HepG2 (cell line): ENCODE measurements around the gene IQCN. TPM values are rescaled to one million over a fixed set of nuclear protein-coding genes. Genes with fewer than 3 reads are reported as not detected.

ENCODE experiments used
- ZFX ChIP-seq: sonication (generic); formaldehyde crosslinking; IDR thresholded peaks from 2 replicates; pipeline ENCODE4 v1.4.0; 2020; ENCODE audit warnings: mild to moderate bottlenecking, low read depth, missing genetic modification reagents, moderate library complexity
- ZNF264 ChIP-seq: sonication (generic); formaldehyde crosslinking; IDR thresholded peaks from 2 replicates; pipeline ENCODE4 v1.4.0; 2020; ENCODE audit warnings: missing genetic modification reagents
- ZNF292 ChIP-seq: sonication (generic); formaldehyde crosslinking; IDR thresholded peaks from 2 replicates; pipeline ENCODE4 v1.8.1; 2022; ENCODE audit warnings: mild to moderate bottlenecking, low read depth, missing genetic modification reagents, borderline replicate concordance
- ZNF468 ChIP-seq: sonication (generic); formaldehyde crosslinking; IDR thresholded peaks from 2 replicates; pipeline ENCODE4 v1.8.0; 2022; ENCODE audit warnings: mild to moderate bottlenecking, moderate library complexity, missing genetic modification reagents
- ZNF652 ChIP-seq: IDR thresholded peaks from 2 replicates; pipeline ENCODE4 v1.6.1; 2016; ENCODE audit warnings: low read depth, borderline replicate concordance
- polyA plus RNA-seq, 8 experiments: library from polyadenylated mRNA; depleted of rRNA in 3 of 8; stranded (reverse) in 7 of 8; unstranded in 1 of 8; fragments of >200 nt; fragmentation: Illumina TruSeq in 4 of 8; extraction: Trizol in 4 of 8; gene quantifications; 2 replicates each; pipeline versions ENCODE4 v1.2.1 to v1.2.3, GENCODE V29; 2011 to 2016; ENCODE audit warnings: low read depth in 4 of 8, missing spikeins in 1 of 8, mixed read lengths in 1 of 8; ENCODE audit not compliant: insufficient read depth in 1 of 8
- total RNA-seq, 5 experiments: library from RNA; depleted of rRNA; stranded (reverse); fragments of >200 nt; fragmentation: Illumina TruSeq; extraction: Trizol; gene quantifications; 2 replicates each; pipeline ENCODE4 v1.2.3, GENCODE V29; 2016; ENCODE audit warnings: low read depth in 1 of 5
- TF ChIP-seq, protein P1 (sequence below): sonication (generic); formaldehyde crosslinking; IDR thresholded peaks from 2 replicates; pipeline ENCODE4 v1.4.0; 2020; ENCODE audit warnings: missing genetic modification reagents, borderline replicate concordance
- TF ChIP-seq, protein P2 (sequence below): sonication (generic); formaldehyde crosslinking; IDR thresholded peaks from 2 replicates; pipeline ENCODE4 v1.8.0; 2022; ENCODE audit warnings: low read depth, missing genetic modification reagents
- TF ChIP-seq, protein P3 (sequence below): IDR thresholded peaks from 2 replicates; pipeline ENCODE4 v1.6.1; 2016; ENCODE audit warnings: mild to moderate bottlenecking
- TF ChIP-seq, protein P4 (sequence below): sonication (generic); formaldehyde crosslinking; IDR thresholded peaks from 2 replicates; pipeline ENCODE4 v1.5.0; 2020; ENCODE audit warnings: mild to moderate bottlenecking, missing genetic modification reagents, borderline replicate concordance
- TF ChIP-seq, protein P5 (sequence below): sonication (generic); formaldehyde crosslinking; IDR thresholded peaks from 2 replicates; pipeline ENCODE4 v1.4.0; 2020; ENCODE audit warnings: missing genetic modification reagents, borderline replicate concordance

The IQCN gene
- total and polyA plus RNA-seq, 2 of the 13 experiments (the other 11 are each of a cell fraction or from before 2014, with no cell fraction given): 0.04 to 0.18 TPM

DNA sequence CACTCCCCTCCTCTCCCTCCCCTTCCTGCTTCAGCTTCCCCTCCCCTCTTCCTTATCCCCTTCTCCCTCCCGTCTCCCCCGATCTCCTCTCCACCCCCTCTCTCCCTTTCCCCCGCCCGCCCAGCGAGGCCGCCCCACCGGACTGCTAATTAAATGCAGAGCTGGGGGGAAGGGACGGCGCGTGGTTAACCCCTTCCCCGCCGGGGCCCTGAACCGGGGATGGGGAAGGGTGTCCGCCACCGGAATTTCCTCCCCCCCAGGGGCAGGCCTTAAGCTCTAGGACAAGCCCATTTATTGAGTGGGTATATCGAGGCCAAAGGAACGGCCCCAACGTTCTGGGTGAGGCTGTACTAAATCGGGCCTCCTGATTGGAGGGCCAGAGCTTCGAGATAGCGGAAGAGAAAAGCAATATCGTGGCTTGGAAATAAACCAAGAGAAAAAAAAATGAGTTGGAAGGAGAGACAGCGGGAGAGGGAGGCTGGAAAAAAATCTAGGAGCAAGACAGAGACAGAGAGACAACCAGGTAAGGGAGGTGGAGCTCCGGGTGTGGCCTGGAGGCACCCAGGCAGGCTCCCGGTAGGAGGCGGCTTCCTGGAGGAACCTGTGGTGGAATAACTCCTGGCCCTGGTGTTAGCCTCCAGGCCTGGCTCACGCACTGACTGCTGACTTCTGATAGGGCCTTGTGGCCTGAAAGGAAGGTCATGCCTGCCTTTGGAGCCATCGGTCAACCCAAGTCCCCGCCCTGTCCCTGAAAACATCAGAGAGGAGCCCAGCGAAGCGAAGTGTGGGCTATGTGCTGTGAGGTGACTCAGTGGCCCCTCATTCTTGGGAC, 18.8 kb upstream of the IQCN start (continued):
- TF ChIP-seq, protein P1, sequence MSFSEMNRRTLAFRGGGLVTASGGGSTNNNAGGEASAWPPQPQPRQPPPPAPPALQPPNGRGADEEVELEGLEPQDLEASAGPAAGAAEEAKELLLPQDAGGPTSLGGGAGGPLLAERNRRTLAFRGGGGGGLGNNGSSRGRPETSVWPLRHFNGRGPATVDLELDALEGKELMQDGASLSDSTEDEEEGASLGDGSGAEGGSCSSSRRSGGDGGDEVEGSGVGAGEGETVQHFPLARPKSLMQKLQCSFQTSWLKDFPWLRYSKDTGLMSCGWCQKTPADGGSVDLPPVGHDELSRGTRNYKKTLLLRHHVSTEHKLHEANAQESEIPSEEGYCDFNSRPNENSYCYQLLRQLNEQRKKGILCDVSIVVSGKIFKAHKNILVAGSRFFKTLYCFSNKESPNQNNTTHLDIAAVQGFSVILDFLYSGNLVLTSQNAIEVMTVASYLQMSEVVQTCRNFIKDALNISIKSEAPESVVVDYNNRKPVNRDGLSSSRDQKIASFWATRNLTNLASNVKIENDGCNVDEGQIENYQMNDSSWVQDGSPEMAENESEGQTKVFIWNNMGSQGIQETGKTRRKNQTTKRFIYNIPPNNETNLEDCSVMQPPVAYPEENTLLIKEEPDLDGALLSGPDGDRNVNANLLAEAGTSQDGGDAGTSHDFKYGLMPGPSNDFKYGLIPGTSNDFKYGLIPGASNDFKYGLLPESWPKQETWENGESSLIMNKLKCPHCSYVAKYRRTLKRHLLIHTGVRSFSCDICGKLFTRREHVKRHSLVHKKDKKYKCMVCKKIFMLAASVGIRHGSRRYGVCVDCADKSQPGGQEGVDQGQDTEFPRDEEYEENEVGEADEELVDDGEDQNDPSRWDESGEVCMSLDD: no peak
- TF ChIP-seq, protein P2, sequence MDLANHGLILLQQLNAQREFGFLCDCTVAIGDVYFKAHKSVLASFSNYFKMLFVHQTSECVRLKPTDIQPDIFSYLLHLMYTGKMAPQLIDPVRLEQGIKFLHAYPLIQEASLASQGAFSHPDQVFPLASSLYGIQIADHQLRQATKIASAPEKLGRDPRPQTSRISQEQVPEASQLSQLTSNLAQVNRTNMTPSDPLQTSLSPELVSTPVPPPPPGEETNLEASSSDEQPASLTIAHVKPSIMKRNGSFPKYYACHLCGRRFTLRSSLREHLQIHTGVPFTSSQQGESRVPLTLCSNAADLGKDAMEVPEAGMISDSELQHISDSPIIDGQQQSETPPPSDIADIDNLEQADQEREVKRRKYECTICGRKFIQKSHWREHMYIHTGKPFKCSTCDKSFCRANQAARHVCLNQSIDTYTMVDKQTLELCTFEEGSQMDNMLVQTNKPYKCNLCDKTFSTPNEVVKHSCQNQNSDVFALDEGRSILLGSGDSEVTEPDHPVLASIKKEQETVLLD: peak; percentile 30; the same call in 1 of the 2 replicates
- TF ChIP-seq ZNF652 (CRISPR knock-in tag) (peak; percentile 96), ZNF264 (CRISPR knock-in tag) (peak; percentile 60; the same call in 1 of the 2 replicates), ZNF468 (no peak), ZFX (CRISPR knock-in tag) (peak; percentile 62), ZNF292 (CRISPR knock-in tag) (0 out of 2 replicates have a peak, but pooled peaks have one; percentile 22)
- TF ChIP-seq, protein P3, sequence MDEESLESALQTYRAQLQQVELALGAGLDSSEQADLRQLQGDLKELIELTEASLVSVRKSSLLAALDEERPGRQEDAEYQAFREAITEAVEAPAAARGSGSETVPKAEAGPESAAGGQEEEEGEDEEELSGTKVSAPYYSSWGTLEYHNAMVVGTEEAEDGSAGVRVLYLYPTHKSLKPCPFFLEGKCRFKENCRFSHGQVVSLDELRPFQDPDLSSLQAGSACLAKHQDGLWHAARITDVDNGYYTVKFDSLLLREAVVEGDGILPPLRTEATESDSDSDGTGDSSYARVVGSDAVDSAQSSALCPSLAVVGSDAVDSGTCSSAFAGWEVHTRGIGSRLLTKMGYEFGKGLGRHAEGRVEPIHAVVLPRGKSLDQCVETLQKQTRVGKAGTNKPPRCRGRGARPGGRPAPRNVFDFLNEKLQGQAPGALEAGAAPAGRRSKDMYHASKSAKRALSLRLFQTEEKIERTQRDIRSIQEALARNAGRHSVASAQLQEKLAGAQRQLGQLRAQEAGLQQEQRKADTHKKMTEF (CRISPR knock-in tag): no peak
- TF ChIP-seq, protein P4, sequence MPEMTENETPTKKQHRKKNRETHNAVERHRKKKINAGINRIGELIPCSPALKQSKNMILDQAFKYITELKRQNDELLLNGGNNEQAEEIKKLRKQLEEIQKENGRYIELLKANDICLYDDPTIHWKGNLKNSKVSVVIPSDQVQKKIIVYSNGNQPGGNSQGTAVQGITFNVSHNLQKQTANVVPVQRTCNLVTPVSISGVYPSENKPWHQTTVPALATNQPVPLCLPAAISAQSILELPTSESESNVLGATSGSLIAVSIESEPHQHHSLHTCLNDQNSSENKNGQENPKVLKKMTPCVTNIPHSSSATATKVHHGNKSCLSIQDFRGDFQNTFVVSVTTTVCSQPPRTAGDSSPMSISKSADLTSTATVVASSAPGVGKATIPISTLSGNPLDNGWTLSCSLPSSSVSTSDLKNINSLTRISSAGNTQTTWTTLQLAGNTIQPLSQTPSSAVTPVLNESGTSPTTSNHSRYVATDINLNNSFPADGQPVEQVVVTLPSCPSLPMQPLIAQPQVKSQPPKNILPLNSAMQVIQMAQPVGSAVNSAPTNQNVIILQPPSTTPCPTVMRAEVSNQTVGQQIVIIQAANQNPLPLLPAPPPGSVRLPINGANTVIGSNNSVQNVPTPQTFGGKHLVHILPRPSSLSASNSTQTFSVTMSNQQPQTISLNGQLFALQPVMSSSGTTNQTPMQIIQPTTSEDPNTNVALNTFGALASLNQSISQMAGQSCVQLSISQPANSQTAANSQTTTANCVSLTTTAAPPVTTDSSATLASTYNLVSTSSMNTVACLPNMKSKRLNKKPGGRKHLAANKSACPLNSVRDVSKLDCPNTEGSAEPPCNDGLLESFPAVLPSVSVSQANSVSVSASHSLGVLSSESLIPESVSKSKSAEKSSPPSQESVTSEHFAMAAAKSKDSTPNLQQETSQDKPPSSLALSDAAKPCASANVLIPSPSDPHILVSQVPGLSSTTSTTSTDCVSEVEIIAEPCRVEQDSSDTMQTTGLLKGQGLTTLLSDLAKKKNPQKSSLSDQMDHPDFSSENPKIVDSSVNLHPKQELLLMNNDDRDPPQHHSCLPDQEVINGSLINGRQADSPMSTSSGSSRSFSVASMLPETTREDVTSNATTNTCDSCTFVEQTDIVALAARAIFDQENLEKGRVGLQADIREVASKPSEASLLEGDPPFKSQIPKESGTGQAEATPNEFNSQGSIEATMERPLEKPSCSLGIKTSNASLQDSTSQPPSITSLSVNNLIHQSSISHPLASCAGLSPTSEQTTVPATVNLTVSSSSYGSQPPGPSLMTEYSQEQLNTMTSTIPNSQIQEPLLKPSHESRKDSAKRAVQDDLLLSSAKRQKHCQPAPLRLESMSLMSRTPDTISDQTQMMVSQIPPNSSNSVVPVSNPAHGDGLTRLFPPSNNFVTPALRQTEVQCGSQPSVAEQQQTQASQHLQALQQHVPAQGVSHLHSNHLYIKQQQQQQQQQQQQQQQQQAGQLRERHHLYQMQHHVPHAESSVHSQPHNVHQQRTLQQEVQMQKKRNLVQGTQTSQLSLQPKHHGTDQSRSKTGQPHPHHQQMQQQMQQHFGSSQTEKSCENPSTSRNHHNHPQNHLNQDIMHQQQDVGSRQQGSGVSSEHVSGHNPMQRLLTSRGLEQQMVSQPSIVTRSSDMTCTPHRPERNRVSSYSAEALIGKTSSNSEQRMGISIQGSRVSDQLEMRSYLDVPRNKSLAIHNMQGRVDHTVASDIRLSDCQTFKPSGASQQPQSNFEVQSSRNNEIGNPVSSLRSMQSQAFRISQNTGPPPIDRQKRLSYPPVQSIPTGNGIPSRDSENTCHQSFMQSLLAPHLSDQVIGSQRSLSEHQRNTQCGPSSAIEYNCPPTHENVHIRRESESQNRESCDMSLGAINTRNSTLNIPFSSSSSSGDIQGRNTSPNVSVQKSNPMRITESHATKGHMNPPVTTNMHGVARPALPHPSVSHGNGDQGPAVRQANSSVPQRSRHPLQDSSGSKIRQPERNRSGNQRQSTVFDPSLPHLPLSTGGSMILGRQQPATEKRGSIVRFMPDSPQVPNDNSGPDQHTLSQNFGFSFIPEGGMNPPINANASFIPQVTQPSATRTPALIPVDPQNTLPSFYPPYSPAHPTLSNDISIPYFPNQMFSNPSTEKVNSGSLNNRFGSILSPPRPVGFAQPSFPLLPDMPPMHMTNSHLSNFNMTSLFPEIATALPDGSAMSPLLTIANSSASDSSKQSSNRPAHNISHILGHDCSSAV: no peak
- TF ChIP-seq, protein P5, sequence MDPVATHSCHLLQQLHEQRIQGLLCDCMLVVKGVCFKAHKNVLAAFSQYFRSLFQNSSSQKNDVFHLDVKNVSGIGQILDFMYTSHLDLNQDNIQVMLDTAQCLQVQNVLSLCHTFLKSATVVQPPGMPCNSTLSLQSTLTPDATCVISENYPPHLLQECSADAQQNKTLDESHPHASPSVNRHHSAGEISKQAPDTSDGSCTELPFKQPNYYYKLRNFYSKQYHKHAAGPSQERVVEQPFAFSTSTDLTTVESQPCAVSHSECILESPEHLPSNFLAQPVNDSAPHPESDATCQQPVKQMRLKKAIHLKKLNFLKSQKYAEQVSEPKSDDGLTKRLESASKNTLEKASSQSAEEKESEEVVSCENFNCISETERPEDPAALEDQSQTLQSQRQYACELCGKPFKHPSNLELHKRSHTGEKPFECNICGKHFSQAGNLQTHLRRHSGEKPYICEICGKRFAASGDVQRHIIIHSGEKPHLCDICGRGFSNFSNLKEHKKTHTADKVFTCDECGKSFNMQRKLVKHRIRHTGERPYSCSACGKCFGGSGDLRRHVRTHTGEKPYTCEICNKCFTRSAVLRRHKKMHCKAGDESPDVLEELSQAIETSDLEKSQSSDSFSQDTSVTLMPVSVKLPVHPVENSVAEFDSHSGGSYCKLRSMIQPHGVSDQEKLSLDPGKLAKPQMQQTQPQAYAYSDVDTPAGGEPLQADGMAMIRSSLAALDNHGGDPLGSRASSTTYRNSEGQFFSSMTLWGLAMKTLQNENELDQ (CRISPR knock-in tag): no peak
